HCT116 (cell line): ENCODE results near the gene COL3A1. TPM values are rescaled to one million over a fixed set of nuclear protein-coding genes. Genes with fewer than 3 reads are reported as not detected.

Experiments
- ATAC-seq: fragments of 200-7000 bp; cut with Tn5 transposase; 2 replicates; pipeline ENCODE4 v1.9.1; 2020; ENCODE audit warnings: mild to moderate bottlenecking, moderate library complexity
- BruUV-seq: library from RNA; stranded (reverse); fragments of 400-500 nt; replicated peaks from 2 replicates; lab custom pipeline; 2021; lab: Mats Ljungman, UMichigan
- CTCF ChIA-PET: fragments of 300-600 bp; sonication (Branson Sonifier 250); formaldehyde crosslinking; loops from one replicate; lab custom pipeline; 2021; ENCODE audit warnings: antibody characterized with exemption; lab: Charles Lee
- POLR2A ChIA-PET: fragments of 300-600, 350-600 bp; sonication (Branson Sonifier 250); formaldehyde crosslinking; loops from one replicate; lab custom pipeline; 2021; ENCODE audit warnings: antibody characterized with exemption; lab: Charles Lee
- RAD21 ChIA-PET, 2 experiments: fragments of 300-600 bp; sonication (Branson Sonifier 250); formaldehyde crosslinking; loops; one replicate each; lab custom pipeline; 2023; ENCODE audit warnings: low total read pairs in 2 of 2; ENCODE audit not compliant: uncharacterized antibody in 2 of 2, unreplicated experiment in 2 of 2, low non-redundant PET in 1 of 2; lab: Charles Lee
- DNase-seq: peaks from one replicate; pipeline ENCODE4 v3.0.0-alpha.2; 2010; ENCODE audit warnings: low read depth, low spot score
- H2AFZ ChIP-seq: fragments of 200-600 bp; shearing (Covaris generic), sonication (generic); 2 replicates; pipeline ENCODE4 v1.6.1; 2017; ENCODE audit warnings: low read depth, mixed run types, mixed read lengths, antibody characterized with exemption, low read length; ENCODE audit not compliant: poor library complexity, severe bottlenecking
- H3K27ac ChIP-seq: 2 replicates; pipeline ENCODE4 v1.5.1; 2012; ENCODE audit warnings: low read depth, low read length
- H3K27me3 ChIP-seq: fragments of 200-600 bp; sonication (generic); 2 replicates; pipeline ENCODE4 v1.6.1; 2016; ENCODE audit warnings: mixed run types, low read length, mixed read lengths; ENCODE audit not compliant: insufficient read depth
- H3K36me3 ChIP-seq, 2 experiments: fragments of 200-500 bp in 1 of 2; fragments of 200-600 bp in 1 of 2; sonication (Bioruptor generic) in 1 of 2; sonication (generic) in 1 of 2; 2 replicates each; pipeline versions ENCODE4 v1.5.1 to v1.6.1; 2014 to 2016; ENCODE audit warnings: low read length in 2 of 2, inconsistent platforms in 1 of 2, mixed read lengths in 1 of 2, mixed run types in 1 of 2; ENCODE audit not compliant: insufficient read depth in 2 of 2, control insufficient read depth in 1 of 2
- H3K4me1 ChIP-seq, 2 experiments: fragments of 200-600 bp in 1 of 2; sonication (generic) in 1 of 2; 2 replicates each; pipeline versions ENCODE4 v1.5.1 to v1.6.1; 2012 to 2017; ENCODE audit warnings: low read length in 2 of 2, inconsistent platforms in 1 of 2, mild to moderate bottlenecking in 1 of 2, mixed read lengths in 1 of 2, mixed run types in 1 of 2, moderate library complexity in 1 of 2; ENCODE audit not compliant: insufficient read depth in 2 of 2, control insufficient read depth in 1 of 2
- H3K4me2 ChIP-seq: fragments of 200-600 bp; sonication (generic); 2 replicates; pipeline ENCODE4 v1.6.1; 2017; ENCODE audit warnings: mixed run types, low read length, mixed read lengths
- H3K4me3 ChIP-seq, 2 experiments: fragments of 200-600 bp in 1 of 2; sonication (generic) in 1 of 2; replicated peaks in 1 of 2; 2 replicates each; pipeline ENCODE4 v1.5.1; 2011 to 2016; ENCODE audit warnings: low read length in 2 of 2, control low read depth in 1 of 2, low read depth in 1 of 2, mild to moderate bottlenecking in 1 of 2, mixed read lengths in 1 of 2, mixed run types in 1 of 2
- H3K79me2 ChIP-seq: fragments of 200-600 bp; sonication (generic); 2 replicates; pipeline ENCODE4 v1.6.1; 2017; ENCODE audit warnings: mild to moderate bottlenecking, mixed run types, low read length, moderate library complexity, mixed read lengths; ENCODE audit not compliant: insufficient read depth
- H3K9ac ChIP-seq: fragments of 200-600 bp; sonication (generic); 2 replicates; pipeline ENCODE4 v1.6.1; 2016; ENCODE audit warnings: low read length, mixed read lengths
- H3K9me2 ChIP-seq: fragments of 200-600 bp; sonication (generic), shearing (Covaris generic); 2 replicates; pipeline ENCODE4 v1.6.1; 2017; ENCODE audit warnings: mixed run types, mild to moderate bottlenecking, moderate library complexity; ENCODE audit not compliant: insufficient read depth
- H3K9me3 ChIP-seq, 2 experiments: fragments of 200-500 bp in 1 of 2; fragments of 200-600 bp in 1 of 2; sonication (Bioruptor generic) in 1 of 2; sonication (generic) in 1 of 2; 2 replicates each; pipeline ENCODE4 v1.6.1; 2014 to 2017; ENCODE audit warnings: low read length in 2 of 2, mixed read lengths in 2 of 2, inconsistent platforms in 1 of 2, low read depth in 1 of 2, mild to moderate bottlenecking in 1 of 2, mixed run types in 1 of 2, moderate library complexity in 1 of 2; ENCODE audit not compliant: control insufficient read depth in 1 of 2, insufficient read depth in 1 of 2
- H4K20me1 ChIP-seq: fragments of 200-600 bp; sonication (generic), shearing (Covaris generic); 2 replicates; pipeline ENCODE4 v1.6.1; 2017; ENCODE audit warnings: mixed run types, mild to moderate bottlenecking, moderate library complexity; ENCODE audit not compliant: insufficient read depth
- EZH2 ChIP-seq: fragments of 200-600 bp; sonication (generic); IDR thresholded peaks from 2 replicates; pipeline ENCODE4 v1.6.1; 2017; ENCODE audit warnings: antibody characterized with exemption, mixed run types
- EZH2phosphoT487 ChIP-seq: fragments of 200-600 bp; IDR thresholded peaks from 2 replicates; pipeline ENCODE4 v1.6.1; 2018; ENCODE audit warnings: antibody characterized with exemption, borderline replicate concordance
- FOSL1 ChIP-seq: IDR thresholded peaks from 2 replicates; pipeline ENCODE4 v1.6.1; 2012; ENCODE audit warnings: low read depth
- JUND ChIP-seq: IDR thresholded peaks from 2 replicates; pipeline ENCODE4 v1.6.1; 2012
- POLR2A ChIP-seq: IDR thresholded peaks from 2 replicates; pipeline ENCODE4 v1.7.0; 2011; ENCODE audit warnings: borderline replicate concordance; ENCODE audit not compliant: insufficient read depth, insufficient read length; ENCODE audit errors: extremely low read depth
- RAD21 ChIP-seq: IDR thresholded peaks from 2 replicates; pipeline ENCODE4 v1.6.1; 2012; ENCODE audit warnings: low read depth, mild to moderate bottlenecking
- SRF ChIP-seq: IDR thresholded peaks from 2 replicates; pipeline ENCODE4 v1.6.1; 2012; ENCODE audit warnings: low read depth
- ZFX ChIP-seq: fragments of 450-650 bp; IDR thresholded peaks from 2 replicates; pipeline ENCODE4 v1.6.1; 2017
- intact Hi-C: fragments of 100-400 bp; cut with micrococcal nuclease; formaldehyde crosslinking; loops from 2 replicates; pipeline ENCODE4 v1.10.0; 2022
- total RNA-seq: library from RNA; stranded (reverse); gene quantifications from one replicate; pipeline ENCODE4 v1.2.1, GENCODE V29; 2021; ENCODE audit not compliant: unreplicated experiment
- TF ChIP-seq, protein P1 (sequence below), 3 experiments: fragments of 200-600 bp in 1 of 3; sonication (generic) in 1 of 3; IDR thresholded peaks in 2 of 3; conservative IDR thresholded peaks in 1 of 3; 2 replicates each; pipeline ENCODE4 v1.5.1; 2012 to 2017; ENCODE audit warnings: low read depth in 2 of 3, low read length in 2 of 3, antibody characterized with exemption in 1 of 3, borderline replicate concordance in 1 of 3, control low read depth in 1 of 3, mild to moderate bottlenecking in 1 of 3, mixed read lengths in 1 of 3, mixed run types in 1 of 3, moderate library complexity in 1 of 3; ENCODE audit not compliant: insufficient read depth in 1 of 3
- TF ChIP-seq, protein P2 (sequence below): IDR thresholded peaks from 2 replicates; pipeline ENCODE4 v1.6.1; 2012; ENCODE audit warnings: low read depth
- TF ChIP-seq, protein P3 (sequence below): IDR thresholded peaks from 2 replicates; pipeline ENCODE4 v1.6.1; 2012

The COL3A1 gene
- total RNA-seq, 1 experiment from 2014 or later = 1.0 TPM

DNA sequence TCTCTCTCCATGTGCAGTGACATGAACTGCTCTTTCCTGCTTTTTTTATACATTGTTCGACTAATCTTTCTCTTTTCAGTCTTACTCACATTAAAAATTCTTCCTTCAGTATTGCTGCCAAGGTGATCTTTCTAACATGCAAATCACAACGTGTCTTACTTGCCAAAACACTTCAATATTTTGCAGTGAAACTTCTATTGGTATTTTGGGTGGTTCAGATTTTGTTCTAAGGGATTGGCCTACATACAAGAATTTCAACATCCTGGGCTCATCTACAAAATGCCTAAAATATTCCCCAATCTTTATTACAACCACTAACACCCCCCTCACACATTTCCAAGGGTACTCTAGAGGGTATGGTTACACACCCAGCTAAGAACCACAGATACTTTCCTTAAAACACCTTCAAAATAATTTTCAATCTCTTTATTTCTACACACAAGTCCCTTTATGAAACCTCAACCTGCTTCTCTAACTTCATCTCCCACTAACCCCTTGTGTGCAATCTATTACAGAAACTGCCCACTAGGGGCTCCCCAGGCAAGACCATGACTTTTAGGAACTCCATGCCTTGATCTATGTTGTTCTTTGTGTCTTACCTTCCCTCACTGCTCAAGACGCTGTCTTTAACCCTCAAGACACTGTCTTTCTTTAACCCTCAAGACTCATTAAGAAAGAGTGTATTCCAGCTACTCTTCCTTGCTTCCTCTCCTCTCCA, 50.9 kb downstream of the COL3A1 start:
- intact Hi-C loops = no loop called here
- no TSS peak for BruUV-seq
- H3K79me2 ChIP-seq = no peaks in the 10 kb centered on the region
- H3K27me3 ChIP-seq = no peaks in the 10 kb centered on the region
- ChIA-PET RAD21 (no interaction called here), POLR2A (no interaction called here), CTCF (no interaction called here)
- no peak overlapping the region for H3K4me2 ChIP-seq
- H3K36me3 ChIP-seq = no peaks in the 10 kb centered on the region
- peak overlapping the region; percentile 74 for H2AFZ ChIP-seq
- H3K9me2 ChIP-seq = no peaks in the 10 kb centered on the region; the same call in 1 of the 2 replicates
- H3K27ac ChIP-seq = no peak overlapping the region
- peak; percentile 82 for ATAC-seq
- no peak overlapping the region for H3K4me3 ChIP-seq
- no peak overlapping the region for H3K9ac ChIP-seq
- H3K9me3 ChIP-seq = no peaks in the 10 kb centered on the region
- no peaks in the 10 kb centered on the region for H3K4me1 ChIP-seq
- H4K20me1 ChIP-seq = no peaks in the 10 kb centered on the region
- TF ChIP-seq EZH2 (no peak), ZFX (no peak), RAD21 (peak; percentile 44; the same call in 1 of the 2 replicates)
- TF ChIP-seq, protein P1, sequence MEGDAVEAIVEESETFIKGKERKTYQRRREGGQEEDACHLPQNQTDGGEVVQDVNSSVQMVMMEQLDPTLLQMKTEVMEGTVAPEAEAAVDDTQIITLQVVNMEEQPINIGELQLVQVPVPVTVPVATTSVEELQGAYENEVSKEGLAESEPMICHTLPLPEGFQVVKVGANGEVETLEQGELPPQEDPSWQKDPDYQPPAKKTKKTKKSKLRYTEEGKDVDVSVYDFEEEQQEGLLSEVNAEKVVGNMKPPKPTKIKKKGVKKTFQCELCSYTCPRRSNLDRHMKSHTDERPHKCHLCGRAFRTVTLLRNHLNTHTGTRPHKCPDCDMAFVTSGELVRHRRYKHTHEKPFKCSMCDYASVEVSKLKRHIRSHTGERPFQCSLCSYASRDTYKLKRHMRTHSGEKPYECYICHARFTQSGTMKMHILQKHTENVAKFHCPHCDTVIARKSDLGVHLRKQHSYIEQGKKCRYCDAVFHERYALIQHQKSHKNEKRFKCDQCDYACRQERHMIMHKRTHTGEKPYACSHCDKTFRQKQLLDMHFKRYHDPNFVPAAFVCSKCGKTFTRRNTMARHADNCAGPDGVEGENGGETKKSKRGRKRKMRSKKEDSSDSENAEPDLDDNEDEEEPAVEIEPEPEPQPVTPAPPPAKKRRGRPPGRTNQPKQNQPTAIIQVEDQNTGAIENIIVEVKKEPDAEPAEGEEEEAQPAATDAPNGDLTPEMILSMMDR (IDR thresholded peaks at IDR 0.05 in 2 of 3, conservative IDR thresholded peaks at IDR 0.05 in 1 of 3; ENCODE audit: borderline replicate concordance in 1 of 3, insufficient read depth in 1 of 3, low read depth in 2 of 3, low read length in 2 of 3) = peak in 2 of 3 experiments; percentile 71 to 80; a peak in 4 of 6 replicates
- peak; percentile 23 for DNase-seq

DNA sequence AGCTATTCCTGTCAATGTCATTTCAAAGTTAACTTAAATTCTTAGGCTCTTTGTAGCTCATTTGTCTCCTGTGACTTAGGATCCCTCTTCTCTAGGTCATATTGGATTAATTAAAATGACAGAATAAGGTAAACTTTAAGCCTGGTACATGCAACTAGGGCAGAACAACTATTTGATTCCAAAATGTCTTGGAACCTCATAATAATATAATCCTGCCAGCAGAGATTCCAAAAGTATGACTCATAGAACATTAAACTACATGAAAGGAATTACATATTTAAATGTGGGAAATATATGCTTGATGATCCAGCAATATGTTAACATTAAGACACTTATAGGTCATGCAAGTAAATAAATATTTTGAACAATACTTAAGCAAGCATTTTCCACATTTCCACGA, 63.3 kb downstream of the COL3A1 start:
- no peak for DNase-seq
- H3K27ac ChIP-seq = no peak overlapping the region
- CTCF ChIA-PET = no interaction called here
- no peaks in the 10 kb centered on the region for H3K79me2 ChIP-seq
- H3K4me3 ChIP-seq = no peak overlapping the region
- RAD21 ChIA-PET = no interaction called here
- intact Hi-C loops = no loop called here
- no peak for ATAC-seq
- no peaks in the 10 kb centered on the region for H3K27me3 ChIP-seq
- BruUV-seq = no TSS peak
- no peaks in the 10 kb centered on the region for H3K9me3 ChIP-seq
- H3K9me2 ChIP-seq = no peaks in the 10 kb centered on the region
- H3K4me2 ChIP-seq = peak overlapping the region; percentile 11; the same call in 1 of the 2 replicates
- no peak overlapping the region for H3K9ac ChIP-seq
- POLR2A ChIA-PET = no interaction called here
- no peak overlapping the region for H2AFZ ChIP-seq
- H3K36me3 ChIP-seq = no peaks in the 10 kb centered on the region
- peaks cover 0 to 4% of the 10 kb centered on the region in 2 experiments; a peak in 1 of 4 replicates for H3K4me1 ChIP-seq
- H4K20me1 ChIP-seq = no peaks in the 10 kb centered on the region
- TF ChIP-seq JUND (no peak), SRF (no peak), POLR2A (no peak), EZH2phosphoT487 (no peak), FOSL1 (no peak), EZH2 (no peak), ZFX (no peak)
- TF ChIP-seq, protein P1 (IDR thresholded peaks at IDR 0.05 in 2 of 3, conservative IDR thresholded peaks at IDR 0.05 in 1 of 3; ENCODE audit: borderline replicate concordance in 1 of 3, insufficient read depth in 1 of 3, low read depth in 2 of 3, low read length in 2 of 3) = no peak
- TF ChIP-seq, protein P2, sequence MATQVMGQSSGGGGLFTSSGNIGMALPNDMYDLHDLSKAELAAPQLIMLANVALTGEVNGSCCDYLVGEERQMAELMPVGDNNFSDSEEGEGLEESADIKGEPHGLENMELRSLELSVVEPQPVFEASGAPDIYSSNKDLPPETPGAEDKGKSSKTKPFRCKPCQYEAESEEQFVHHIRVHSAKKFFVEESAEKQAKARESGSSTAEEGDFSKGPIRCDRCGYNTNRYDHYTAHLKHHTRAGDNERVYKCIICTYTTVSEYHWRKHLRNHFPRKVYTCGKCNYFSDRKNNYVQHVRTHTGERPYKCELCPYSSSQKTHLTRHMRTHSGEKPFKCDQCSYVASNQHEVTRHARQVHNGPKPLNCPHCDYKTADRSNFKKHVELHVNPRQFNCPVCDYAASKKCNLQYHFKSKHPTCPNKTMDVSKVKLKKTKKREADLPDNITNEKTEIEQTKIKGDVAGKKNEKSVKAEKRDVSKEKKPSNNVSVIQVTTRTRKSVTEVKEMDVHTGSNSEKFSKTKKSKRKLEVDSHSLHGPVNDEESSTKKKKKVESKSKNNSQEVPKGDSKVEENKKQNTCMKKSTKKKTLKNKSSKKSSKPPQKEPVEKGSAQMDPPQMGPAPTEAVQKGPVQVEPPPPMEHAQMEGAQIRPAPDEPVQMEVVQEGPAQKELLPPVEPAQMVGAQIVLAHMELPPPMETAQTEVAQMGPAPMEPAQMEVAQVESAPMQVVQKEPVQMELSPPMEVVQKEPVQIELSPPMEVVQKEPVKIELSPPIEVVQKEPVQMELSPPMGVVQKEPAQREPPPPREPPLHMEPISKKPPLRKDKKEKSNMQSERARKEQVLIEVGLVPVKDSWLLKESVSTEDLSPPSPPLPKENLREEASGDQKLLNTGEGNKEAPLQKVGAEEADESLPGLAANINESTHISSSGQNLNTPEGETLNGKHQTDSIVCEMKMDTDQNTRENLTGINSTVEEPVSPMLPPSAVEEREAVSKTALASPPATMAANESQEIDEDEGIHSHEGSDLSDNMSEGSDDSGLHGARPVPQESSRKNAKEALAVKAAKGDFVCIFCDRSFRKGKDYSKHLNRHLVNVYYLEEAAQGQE = no peak
- TF ChIP-seq, protein P3, sequence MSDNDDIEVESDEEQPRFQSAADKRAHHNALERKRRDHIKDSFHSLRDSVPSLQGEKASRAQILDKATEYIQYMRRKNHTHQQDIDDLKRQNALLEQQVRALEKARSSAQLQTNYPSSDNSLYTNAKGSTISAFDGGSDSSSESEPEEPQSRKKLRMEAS = no peak
